H1 (cell line): ENCODE measurements around the gene HOXB4. TPM values are rescaled to one million over a fixed set of nuclear protein-coding genes. Genes with fewer than 3 reads are reported as not detected.

Experiments
- BCL11A ChIP-seq, 2 experiments: IDR thresholded peaks; one replicate each; pipeline ENCODE4 v1.6.1; 2011; ENCODE audit warnings: low read depth in 2 of 2, low read length in 2 of 2, mild to moderate bottlenecking in 2 of 2
- EP300 ChIP-seq, 2 experiments: IDR thresholded peaks; 1 replicate in 1 of 2; 2 replicates in 1 of 2; pipeline ENCODE4 v1.6.1; 2011 to 2012; ENCODE audit warnings: low read depth in 2 of 2, low read length in 2 of 2, mild to moderate bottlenecking in 2 of 2, borderline replicate concordance in 1 of 2, inconsistent platforms in 1 of 2, moderate library complexity in 1 of 2
- JUN ChIP-seq: IDR thresholded peaks from 2 replicates; pipeline ENCODE4 v1.6.1; 2011; ENCODE audit warnings: low read depth, mild to moderate bottlenecking, improper control_type of control experiment, low read length
- polyA plus RNA-seq, 7 experiments: library from polyadenylated mRNA; depleted of rRNA in 3 of 7; stranded (reverse) in 5 of 7; unstranded in 2 of 7; fragments of >200 nt in 5 of 7; fragments of 200-250 nt in 2 of 7; gene quantifications; 1 replicate in 5 of 7; 2 replicates in 1 of 7; 4 replicates in 1 of 7; pipeline versions ENCODE4 v1.2.1 to v1.2.3, GENCODE V29; 2011 to 2013; ENCODE audit warnings: missing spikeins in 2 of 7, mixed read lengths in 2 of 7
- total RNA-seq: library from RNA; stranded (reverse); fragmentation: NEBNext Ultra II Directional; extraction: Animal tissue kit (Norgen Biotek cat#: 25700); gene quantifications from 2 replicates; pipeline ENCODE4 v1.2.1, GENCODE V29; 2021
- TF ChIP-seq, protein P1 (sequence below): IDR thresholded peaks from 2 replicates; pipeline ENCODE4 v1.6.1; 2011; ENCODE audit warnings: low read length, improper control_type of control experiment

The HOXB4 gene
- total and polyA plus RNA-seq, 2 of the 8 experiments (the other 6 are each of a cell fraction or from before 2014, with no cell fraction given) = not detected

DNA sequence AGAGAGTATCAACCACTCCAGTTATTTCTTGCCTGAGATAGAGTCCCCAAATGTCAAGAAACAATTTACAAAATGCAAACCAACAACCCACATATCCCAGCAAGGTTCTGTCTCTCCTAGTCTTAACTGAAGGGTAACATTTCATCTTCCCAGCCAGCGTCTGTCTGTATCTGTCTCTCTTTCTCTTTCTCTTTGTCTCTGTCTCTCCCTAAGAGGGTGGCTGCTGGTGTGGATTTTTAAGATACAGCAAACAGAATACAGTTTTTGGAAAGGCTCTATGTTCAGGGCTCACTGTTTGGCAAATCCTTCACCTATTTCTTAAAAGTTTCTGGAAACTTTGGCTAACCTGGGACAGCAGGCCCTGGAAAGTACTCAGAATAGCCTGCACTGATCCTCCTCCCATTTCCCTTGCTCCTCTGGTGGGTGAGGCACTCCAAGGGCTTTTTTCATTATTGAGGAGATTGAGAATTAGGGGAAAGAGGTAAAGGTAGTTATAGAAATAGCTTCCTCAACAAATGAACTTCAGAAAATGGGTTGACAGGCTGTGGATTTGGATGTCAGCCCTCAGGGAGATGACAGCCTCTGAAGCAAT, 6.2 kb downstream of the HOXB4 start (continued):
- no peak for TF ChIP-seq EP300 (IDR thresholded peaks at IDR 0.05; ENCODE audit: borderline replicate concordance in 1 of 2, low read depth in 2 of 2, low read length in 2 of 2)
- TF ChIP-seq BCL11A (IDR thresholded peaks at IDR 0.05; ENCODE audit: low read depth in 2 of 2, low read length in 2 of 2) = no peak
- TF ChIP-seq JUN = no peak
- TF ChIP-seq, protein P1, sequence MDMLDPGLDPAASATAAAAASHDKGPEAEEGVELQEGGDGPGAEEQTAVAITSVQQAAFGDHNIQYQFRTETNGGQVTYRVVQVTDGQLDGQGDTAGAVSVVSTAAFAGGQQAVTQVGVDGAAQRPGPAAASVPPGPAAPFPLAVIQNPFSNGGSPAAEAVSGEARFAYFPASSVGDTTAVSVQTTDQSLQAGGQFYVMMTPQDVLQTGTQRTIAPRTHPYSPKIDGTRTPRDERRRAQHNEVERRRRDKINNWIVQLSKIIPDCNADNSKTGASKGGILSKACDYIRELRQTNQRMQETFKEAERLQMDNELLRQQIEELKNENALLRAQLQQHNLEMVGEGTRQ = no peak
- TF ChIP-seq, all 59 proteins: peak for 0
